ENCODE data around the gene DTD1.

DTD1 gene

DNA sequence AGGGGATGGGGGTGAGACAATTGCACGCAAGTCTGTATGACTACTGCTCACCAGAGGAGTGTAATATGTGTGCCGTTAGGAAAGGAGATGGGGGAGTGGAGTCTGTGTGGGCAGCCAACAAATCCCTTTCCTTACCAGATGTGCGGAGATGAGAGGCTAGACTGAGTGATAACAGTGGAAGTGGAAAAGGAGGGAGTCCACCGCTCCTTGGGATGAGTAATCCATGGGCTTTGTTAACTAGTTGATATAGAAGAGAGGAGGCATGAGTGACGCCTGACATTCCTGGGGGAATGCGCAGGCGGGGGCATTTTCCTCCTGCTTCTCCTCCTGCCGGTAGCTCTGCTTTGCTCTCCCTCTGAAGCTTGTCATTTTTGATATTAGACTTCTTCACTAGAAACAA lies 34.1 kb upstream of the DTD1 start:
- no peak overlapping the region for H3K4me3 ChIP-seq (ENCODE audit: low read depth, low read length, poor library complexity, severe bottlenecking)
- no peaks in the 10 kb centered on the region for H3K9me2 ChIP-seq (ENCODE audit: low read depth, low read length)
- no peaks in the 10 kb centered on the region for H3K9me3 ChIP-seq (ENCODE audit: low read length)
- H4K20me1 ChIP-seq (ENCODE audit: insufficient read depth, low read length) = no peaks in the 10 kb centered on the region
- H2AFZ ChIP-seq (ENCODE audit: low read length) = no peak overlapping the region
- H3K4me2 ChIP-seq (ENCODE audit: low read length) = no peak overlapping the region
- no peaks in the 10 kb centered on the region for H3F3A ChIP-seq (ENCODE audit: insufficient read depth, low read length)
- peaks cover 79% of the 10 kb centered on the region for H3K36me3 ChIP-seq (ENCODE audit: insufficient read depth, low read length)
- H3K79me2 ChIP-seq (ENCODE audit: insufficient read depth, low read length) = no peaks in the 10 kb centered on the region
- H3K4me1 ChIP-seq (ENCODE audit: insufficient read depth, low read length, severe bottlenecking) = no peaks in the 10 kb centered on the region
- H3K9ac ChIP-seq (ENCODE audit: low read length) = no peak overlapping the region
- no peaks in the 10 kb centered on the region for H3K27me3 ChIP-seq (ENCODE audit: insufficient read depth, low read length)
- H3K27ac ChIP-seq (ENCODE audit: low read depth, low read length, poor library complexity, severe bottlenecking) = no peak overlapping the region
- TF ChIP-seq, protein P1, sequence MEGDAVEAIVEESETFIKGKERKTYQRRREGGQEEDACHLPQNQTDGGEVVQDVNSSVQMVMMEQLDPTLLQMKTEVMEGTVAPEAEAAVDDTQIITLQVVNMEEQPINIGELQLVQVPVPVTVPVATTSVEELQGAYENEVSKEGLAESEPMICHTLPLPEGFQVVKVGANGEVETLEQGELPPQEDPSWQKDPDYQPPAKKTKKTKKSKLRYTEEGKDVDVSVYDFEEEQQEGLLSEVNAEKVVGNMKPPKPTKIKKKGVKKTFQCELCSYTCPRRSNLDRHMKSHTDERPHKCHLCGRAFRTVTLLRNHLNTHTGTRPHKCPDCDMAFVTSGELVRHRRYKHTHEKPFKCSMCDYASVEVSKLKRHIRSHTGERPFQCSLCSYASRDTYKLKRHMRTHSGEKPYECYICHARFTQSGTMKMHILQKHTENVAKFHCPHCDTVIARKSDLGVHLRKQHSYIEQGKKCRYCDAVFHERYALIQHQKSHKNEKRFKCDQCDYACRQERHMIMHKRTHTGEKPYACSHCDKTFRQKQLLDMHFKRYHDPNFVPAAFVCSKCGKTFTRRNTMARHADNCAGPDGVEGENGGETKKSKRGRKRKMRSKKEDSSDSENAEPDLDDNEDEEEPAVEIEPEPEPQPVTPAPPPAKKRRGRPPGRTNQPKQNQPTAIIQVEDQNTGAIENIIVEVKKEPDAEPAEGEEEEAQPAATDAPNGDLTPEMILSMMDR (IDR thresholded peaks at IDR 0.05; ENCODE audit: low read length) = no peak
- no peak for TF ChIP-seq EZH2 (IDR thresholded peaks at IDR 0.05; ENCODE audit: borderline replicate concordance, low read length)

DNA sequence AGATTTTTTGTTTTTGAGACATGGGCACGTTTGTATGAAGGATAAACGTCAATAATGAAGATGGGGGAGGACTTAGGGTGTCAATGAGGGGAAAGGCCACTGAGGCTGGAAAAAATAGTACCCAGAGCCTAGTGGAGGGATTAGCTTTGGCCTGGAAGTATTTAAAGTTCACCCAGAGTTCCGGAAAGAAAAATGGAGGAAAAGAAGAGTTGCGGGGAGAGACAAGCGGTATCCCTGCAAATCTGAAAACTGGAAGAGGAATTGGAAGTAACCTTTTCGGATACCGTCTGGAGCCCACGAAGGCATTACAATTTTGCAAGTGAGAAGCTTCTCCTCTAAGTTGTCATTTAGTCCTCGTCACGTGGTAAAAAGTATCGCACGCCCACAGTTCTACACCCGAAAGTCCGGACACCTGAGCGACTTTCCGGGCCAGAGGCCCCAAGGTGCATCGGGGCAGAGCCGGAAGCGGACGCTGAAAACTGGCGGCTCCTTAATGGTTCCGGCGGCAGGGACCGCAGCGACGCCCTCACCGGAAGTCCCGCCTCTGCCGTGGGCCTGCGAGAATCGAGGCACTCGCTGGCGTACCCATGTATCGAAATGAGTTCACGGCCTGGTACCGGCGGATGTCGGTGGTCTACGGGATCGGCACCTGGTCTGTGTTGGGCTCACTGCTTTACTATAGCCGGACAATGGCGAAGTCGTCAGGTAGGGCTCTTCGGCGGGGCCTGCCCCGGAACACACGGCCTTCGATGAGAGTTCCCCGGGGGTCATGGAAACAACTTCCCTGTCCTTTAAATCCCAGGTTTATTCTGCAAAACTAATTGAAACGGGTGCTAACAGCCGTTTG lies 20.7 kb upstream of the DTD1 start, which contains the start of gene SMIM26:
Gene SMIM26 (plus strand): TSS at position 541 of the 847 bp plus-strand sequence. CDS start 47 bp downstream, at position 588.
- TF ChIP-seq, protein P1 (IDR thresholded peaks at IDR 0.05; ENCODE audit: low read length) = no peak
- no peak for TF ChIP-seq EZH2 (IDR thresholded peaks at IDR 0.05; ENCODE audit: borderline replicate concordance, low read length)
- Histone ChIP-seq H3K9me3 (ENCODE audit: low read length) (no peaks in the 10 kb centered on the region), H3K4me2 (ENCODE audit: low read length) (peak within 1 kb of the TSS; percentile 69), H3K79me2 (ENCODE audit: insufficient read depth, low read length) (peaks cover 10% of the 10 kb centered on the region), H3K36me3 (ENCODE audit: insufficient read depth, low read length) (peaks cover 35% of the 10 kb centered on the region), H3K9ac (ENCODE audit: low read length) (peak within 1 kb of the TSS; percentile 96), H3K27ac (ENCODE audit: low read depth, low read length, poor library complexity, severe bottlenecking) (peak within 1 kb of the TSS; percentile 61), H3K4me1 (ENCODE audit: insufficient read depth, low read length, severe bottlenecking) (peaks cover 14% of the 10 kb centered on the region), H3K4me3 (ENCODE audit: low read depth, low read length, poor library complexity, severe bottlenecking) (peak within 1 kb of the TSS; percentile 95), H3K9me2 (ENCODE audit: low read depth, low read length) (no peaks in the 10 kb centered on the region), H4K20me1 (ENCODE audit: insufficient read depth, low read length) (no peaks in the 10 kb centered on the region), H3F3A (ENCODE audit: insufficient read depth, low read length) (no peaks in the 10 kb centered on the region), H3K27me3 (ENCODE audit: insufficient read depth, low read length) (no peaks in the 10 kb centered on the region), H2AFZ (ENCODE audit: low read length) (peak within 1 kb of the TSS; percentile 85; the same call in 1 of the 2 replicates)

DNA sequence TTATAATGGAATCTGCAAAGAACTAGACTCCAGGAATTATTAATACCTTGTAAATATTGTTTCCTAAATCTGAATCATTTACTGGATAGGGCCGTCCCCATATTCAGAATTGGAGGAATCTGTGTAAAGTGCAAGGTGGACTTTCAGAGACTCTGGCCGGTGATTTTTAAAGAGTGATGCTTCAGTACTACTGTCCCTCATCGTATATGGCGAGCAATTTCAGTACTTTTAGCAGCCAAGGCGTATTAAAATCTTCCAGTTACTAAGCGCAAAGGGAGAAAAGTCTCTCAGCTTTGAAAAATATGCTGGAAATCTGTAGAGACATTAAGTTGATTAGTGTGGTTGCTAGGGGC lies 20.1 kb upstream of the DTD1 start:
- Histone ChIP-seq H3K27ac (ENCODE audit: low read depth, low read length, poor library complexity, severe bottlenecking) (peak overlapping the region; percentile 61), H3K4me3 (ENCODE audit: low read depth, low read length, poor library complexity, severe bottlenecking) (peak overlapping the region; percentile 95), H3K4me1 (ENCODE audit: insufficient read depth, low read length, severe bottlenecking) (peaks cover 14% of the 10 kb centered on the region), H3K36me3 (ENCODE audit: insufficient read depth, low read length) (peaks cover 32% of the 10 kb centered on the region), H4K20me1 (ENCODE audit: insufficient read depth, low read length) (no peaks in the 10 kb centered on the region), H3K27me3 (ENCODE audit: insufficient read depth, low read length) (no peaks in the 10 kb centered on the region), H3F3A (ENCODE audit: insufficient read depth, low read length) (no peaks in the 10 kb centered on the region), H3K9me2 (ENCODE audit: low read depth, low read length) (no peaks in the 10 kb centered on the region), H3K79me2 (ENCODE audit: insufficient read depth, low read length) (peaks cover 10% of the 10 kb centered on the region), H2AFZ (ENCODE audit: low read length) (peak overlapping the region; percentile 85; the same call in 1 of the 2 replicates), H3K9ac (ENCODE audit: low read length) (peak overlapping the region; percentile 96), H3K9me3 (ENCODE audit: low read length) (no peaks in the 10 kb centered on the region), H3K4me2 (ENCODE audit: low read length) (peak overlapping the region; percentile 69)
- TF ChIP-seq, protein P1 (IDR thresholded peaks at IDR 0.05; ENCODE audit: low read length) = no peak
- TF ChIP-seq EZH2 (IDR thresholded peaks at IDR 0.05; ENCODE audit: borderline replicate concordance, low read length) = no peak
